ENCODE measurements around the gene CCDC146.
A peak's percentile ranks its signal among the peaks of the same experiment; 100 is the strongest.
"Not testable (repeated sequence)": the region's sequence is repeated elsewhere in the genome, so short reads cannot be mapped to it uniquely, and the experiment has no call there.

Gene CCDC146

DNA sequence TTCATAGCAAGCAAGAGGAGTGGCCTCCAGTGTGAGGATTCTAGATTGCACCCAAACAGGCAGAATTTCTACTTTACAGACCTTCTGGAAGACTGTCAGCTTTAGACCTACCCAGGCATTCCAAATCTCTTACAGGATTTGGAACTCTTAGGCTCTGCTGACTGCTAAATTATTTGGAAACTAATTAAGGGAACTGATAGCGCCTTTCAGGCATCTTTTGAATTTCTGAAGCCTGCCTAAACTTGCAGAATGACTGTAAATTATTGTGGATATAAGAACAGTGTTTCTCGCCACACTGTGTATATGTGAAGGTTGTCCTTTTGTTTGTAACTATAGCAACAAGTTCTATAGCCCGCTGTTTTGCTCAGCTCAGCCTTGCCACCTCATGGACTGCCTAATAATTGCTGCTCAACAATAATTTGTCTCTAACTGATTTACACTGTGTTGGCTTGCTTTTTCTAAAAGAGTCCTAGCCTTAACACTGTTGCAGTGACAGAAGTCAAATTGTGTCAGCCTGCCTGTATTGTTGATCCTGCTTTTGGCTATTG lies 32.6 kb downstream of the CCDC146 start:
- DNase-seq = not testable (repeated sequence)

DNA sequence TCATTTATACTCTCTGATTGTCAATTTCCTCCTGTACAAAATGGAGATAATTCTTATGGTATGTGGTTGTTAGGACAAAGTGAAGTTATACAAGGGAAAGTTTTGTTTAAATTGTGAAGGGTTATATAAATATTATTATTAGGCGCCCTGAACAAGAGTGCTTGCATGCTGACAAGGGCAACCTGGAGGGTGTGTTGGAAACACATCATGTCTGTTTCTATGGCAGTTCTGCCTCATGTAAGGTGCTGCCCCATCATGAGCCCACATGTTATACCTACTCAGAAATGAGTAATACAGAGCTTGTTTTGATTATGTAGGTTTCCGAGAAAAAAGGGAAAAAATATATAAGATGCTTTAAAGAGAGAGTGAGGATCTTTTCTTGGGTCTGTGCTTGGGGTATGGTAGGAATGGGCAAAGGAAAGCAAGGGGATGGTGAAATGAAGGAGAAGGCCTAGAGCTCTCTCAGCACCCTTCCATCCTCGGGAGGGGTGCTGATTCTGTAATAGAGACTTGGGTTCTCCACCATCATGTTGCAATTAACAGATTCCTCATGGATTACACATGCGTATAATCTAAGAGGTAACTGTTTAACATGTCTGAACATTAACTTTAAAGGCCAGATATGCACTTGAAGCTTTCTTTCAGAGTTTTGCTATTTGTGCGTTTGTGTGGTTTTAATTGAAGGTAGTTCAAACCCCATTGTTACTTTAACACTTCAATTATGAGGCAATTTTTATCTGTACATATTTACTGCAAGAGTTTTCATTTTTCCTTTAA lies 33.4 kb downstream of the CCDC146 start:
- DNase-seq = peak; percentile 50

DNA sequence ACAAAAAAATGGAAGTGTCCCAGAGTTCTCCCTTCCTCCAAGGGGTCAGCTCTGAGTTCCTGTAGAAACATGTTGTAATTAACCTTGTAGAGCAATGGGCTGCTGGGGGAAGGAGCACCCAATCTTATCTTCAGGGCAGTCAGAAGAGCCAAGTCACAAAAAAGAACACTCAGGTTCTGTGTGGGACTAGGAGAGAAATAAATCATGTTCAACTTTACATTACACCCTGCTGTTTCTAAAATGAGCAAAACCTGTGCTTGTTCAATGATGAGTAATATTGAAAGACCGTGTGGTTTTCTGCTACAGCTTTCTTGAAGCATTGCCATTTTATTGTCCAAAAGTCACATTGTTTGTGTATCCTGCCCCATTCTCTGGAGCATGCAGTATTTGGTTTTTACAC lies 34.6 kb downstream of the CCDC146 start:
- DNase-seq = not testable (repeated sequence)

DNA sequence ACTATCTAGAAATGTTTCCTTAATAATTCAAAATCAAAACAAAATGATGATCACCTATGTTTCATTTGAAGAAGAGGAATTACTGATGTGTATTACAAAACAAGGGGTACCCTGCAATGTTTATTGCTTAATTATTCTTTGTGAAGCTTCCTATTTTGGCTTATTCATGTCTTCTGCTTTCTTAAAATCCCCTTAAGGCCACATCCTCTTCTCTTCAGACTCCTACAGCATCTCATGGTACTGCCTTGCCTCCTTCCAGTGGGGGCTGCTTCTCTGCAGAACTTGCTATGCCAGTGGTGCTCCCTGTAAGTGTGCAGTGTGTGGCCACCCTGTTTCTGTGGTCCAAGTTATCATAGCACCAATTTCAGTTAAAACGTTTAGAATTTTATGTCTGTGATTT lies 35.0 kb downstream of the CCDC146 start:
- DNase-seq = peak; percentile 37

DNA sequence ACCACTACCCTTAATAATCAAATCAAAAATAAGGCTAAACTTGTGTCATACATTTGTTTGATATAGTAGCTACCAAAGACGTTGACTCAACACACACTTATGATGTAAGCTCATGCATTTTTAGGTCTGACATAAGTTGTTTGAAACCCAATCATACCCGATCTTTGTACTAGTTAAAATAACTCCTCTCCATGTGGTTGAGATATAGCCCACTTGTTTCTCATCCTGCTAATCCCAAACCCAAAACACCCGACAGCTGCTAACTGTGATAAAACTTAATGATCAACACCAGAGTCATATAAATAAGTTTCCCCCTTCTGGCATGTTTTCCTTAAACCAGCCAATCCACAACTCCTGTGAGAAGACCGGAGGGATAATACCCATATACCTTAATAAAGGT lies 48.7 kb downstream of the CCDC146 start:
- not testable (repeated sequence) for DNase-seq

DNA sequence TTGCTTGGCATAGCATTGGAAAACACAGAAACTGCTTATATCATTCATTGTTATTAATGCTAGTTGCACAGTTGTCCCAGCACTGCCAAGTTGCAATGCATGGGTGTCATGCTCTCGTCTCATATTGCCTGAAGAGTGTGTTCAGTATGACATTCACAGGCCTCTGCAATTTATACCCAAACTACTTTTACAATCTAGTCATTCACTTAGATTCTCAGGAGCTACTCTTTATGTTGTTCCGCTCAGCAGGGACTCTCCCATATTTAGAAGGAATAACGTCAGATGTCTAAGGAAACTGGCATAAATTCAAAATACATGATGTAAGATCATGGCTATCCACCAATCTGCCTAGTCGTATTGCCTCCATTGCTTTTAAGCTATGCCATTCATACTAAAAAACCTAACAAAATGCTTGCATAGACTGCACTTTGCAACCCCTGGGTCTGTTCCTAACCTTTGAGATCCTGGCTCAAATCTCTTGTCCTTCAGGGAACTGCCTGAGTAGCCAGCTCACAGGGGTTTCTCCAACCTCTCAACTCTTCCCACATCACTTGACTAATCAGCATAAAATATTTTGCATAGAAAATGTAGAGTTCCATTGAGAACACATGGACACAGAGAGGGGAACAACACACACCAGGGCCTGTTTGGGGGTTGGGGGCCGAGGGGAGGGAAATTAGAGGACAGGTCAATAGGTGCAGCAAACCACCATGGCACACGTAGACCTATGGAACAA lies 50.2 kb downstream of the CCDC146 start:
- not testable (repeated sequence) for DNase-seq

DNA sequence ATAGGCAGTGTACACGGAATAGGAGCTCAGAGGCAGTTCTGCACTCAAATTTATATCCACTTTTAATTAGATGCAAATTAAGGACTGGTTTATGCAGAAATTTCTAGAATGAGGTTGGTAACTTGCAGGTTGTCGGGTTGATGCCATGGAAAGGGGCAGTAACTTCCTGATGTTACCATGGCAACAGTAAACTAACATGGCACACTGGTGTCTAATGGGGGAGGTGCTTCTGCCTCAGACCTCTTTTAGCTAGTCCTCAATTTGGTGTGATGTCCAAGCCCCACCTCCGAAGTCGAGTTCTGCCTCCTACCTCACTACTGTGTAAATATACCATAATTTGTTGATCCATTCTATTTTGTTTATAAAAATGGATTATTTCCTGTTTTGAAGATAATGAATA lies 52.0 kb downstream of the CCDC146 start:
- not testable (repeated sequence) for DNase-seq

DNA sequence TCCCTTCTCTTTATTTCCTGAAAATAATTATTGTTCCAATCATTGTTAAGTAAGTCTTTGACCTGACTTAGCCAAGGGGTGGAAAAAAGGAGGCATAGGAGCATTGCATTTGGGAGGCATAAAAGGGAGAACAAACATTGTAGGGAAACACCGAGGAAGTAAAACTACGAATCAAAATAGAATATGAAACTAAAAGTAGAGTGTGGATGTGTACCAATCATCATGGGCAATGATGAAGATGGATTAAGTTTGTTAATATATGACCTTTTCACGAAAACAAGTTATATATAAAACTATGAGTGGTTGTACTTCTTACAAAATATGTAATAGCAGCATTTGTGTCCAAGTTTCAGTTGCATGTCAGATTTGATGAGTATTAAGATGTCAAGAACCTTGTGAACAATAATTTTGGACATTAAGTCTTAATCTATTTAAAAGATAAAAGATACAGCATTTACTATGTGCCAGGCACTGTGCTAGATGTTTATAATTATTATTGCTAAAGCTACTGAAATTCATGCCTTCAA lies 52.9 kb downstream of the CCDC146 start:
- DNase-seq = not testable (repeated sequence)

DNA sequence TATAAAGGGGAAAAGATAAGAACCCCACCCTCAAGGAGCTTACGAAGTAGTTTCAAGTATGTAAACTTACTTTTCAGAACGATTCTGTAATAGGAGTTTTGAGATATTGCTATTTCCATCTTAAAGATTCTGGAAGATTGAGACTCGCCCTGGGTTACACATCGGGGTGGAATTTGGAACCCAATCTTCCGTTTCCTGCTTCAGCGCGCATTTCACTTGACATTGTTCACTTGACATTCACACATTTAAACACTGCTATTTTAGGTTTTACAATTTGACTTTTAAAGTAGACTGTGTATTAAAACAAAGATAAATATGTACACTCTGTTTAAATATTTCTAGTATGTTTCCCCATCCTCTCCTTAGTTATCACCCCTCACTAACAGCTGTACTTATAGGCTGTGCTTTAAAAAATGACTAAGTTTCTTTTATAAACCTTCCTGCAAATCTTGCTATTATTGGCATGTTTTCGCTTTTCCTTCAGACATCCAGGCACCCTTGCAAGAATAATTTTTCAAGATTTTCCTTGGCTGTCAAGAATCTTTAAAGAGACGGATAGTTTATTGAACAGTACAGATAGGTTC lies 55.0 kb downstream of the CCDC146 start:
- DNase-seq = not testable (repeated sequence)

DNA sequence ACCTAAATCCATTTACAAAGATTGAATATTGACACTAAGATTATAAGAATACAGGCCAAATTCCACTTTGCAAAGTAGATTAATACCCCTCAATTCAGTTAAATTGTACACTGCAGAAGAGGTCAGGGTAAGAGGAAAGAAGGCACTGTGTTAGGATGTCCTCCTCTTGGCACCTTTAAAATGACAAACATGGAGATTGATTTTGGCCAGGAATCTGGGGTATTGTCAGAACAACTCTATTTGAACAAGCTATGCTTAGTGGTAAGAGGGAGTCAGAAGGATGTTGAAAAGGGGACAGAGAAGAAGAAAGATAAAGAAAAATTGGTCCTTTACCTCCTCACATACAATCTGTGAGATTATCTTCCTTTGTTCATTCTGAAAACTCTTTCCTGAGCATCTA lies 55.6 kb downstream of the CCDC146 start:
- DNase-seq = not testable (repeated sequence)

DNA sequence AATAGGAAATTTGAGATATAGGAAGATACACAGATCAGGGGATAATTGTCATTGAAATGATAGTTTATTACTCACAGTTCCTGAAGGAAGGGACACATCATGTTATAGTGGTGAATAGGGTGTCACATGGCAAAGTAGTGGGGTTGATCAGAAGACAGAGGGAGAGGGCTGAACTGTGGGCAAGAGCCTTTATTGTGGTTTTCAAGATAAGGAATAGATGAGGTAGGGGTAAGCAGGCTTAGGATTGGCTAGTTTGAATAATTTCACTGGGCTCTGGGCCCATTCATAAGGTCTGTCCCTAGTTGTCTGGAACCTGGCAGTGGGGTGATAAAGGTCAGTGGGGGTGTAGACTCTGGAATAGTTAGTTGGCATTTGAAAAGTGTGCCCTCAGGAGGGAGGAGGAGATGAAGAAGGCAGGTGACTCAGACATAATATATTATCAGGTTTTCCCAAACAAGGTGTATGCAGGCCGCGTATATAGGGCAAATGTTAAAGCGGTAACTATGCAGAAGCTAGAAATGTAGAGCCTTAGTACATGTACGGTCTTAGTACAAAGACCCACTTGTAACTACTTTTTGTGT lies 58.7 kb downstream of the CCDC146 start:
- DNase-seq = no peak

DNA sequence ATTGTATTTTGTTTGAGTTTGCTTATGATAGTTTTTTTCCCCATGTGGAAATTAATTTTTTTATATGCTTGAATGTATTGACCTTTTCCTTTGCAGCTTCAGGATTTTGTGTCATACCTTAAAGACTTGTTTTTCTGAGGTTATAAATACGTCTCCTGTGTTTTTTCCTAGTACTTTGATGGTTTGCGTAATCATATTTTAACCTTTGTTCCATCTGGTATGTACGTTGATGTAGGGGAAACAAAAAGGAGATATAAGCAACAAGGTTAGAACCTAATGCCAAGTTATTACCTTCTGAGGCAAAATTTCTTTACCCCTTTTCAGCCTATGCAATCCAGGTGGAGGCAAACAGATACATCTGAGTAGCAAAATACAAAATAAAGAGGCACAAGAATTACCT lies 59.3 kb downstream of the CCDC146 start:
- DNase-seq = no peak

DNA sequence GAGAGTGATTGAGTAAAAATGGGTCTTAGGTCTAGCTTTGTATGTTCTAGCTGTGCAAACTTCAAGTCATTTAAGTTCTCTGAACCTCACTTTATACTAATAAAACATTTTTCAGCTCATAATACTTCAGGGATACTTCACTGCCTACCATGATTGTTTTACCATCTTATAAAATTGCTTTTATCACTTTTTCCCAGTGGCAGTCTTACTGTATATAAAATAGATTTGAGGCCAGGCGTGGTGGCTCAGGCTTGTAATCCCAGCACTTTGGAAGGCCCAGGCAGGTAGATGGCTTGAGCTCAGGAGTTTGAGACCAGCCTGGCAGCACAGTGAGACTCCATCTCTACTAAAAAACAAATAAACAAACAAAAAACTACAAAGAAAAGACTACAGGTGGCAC lies 59.8 kb downstream of the CCDC146 start:
- DNase-seq = no peak

DNA sequence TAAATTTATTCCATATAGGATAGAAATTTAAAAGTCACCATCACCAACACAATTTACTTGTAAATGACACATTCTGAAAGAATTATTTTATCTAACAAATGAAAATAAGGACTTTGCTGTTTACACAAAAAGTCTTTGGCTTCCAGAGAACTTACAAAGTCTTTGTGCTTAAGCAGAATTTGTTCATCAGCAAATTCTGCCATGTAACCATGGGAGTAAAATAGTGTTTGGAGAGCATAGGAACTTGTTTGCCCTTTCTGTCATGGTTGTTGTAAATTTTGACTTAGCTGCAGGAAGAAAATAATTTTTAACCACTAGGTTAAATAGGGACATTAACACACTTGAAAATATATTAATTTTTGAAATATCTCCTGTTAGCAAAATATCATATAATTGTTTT lies 62.0 kb downstream of the CCDC146 start:
- DNase-seq = no peak

DNA sequence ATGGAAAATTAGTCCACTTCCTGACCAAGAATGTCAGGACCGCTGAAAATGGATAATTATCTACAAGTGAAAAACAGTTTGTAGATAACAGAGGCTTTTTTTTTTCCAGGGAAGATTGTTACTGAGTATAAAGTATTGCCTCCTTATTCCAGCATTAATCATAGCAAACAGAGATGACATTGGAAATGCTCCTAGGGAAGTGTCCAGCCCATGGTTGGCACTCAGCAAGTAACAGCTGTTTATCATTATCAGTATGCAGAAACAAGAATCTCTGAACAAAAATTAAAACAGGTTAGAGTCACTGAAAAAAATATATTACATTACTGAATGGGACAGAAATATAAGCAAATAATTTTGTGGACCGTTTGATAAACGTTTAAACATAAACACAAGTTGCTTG lies 62.6 kb downstream of the CCDC146 start:
- no peak for DNase-seq

DNA sequence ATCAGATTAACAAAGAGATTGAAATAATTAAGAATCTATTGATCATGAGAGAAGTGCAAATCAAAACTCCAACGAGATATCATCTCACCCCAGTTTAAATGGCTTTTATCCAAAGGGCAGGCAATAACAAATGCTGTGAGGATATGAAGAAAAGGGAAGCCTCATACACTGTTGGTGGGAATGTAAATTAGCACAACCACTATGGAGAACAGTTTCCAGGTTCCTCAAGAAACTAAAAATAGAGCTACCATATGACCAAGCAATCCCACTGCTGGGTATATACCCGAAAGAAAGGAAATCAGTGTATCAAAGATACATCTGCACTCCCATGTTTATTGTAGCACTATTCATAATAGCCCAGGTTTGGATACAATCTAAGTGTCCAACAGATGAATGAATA lies 63.5 kb downstream of the CCDC146 start:
- no peak for DNase-seq

DNA sequence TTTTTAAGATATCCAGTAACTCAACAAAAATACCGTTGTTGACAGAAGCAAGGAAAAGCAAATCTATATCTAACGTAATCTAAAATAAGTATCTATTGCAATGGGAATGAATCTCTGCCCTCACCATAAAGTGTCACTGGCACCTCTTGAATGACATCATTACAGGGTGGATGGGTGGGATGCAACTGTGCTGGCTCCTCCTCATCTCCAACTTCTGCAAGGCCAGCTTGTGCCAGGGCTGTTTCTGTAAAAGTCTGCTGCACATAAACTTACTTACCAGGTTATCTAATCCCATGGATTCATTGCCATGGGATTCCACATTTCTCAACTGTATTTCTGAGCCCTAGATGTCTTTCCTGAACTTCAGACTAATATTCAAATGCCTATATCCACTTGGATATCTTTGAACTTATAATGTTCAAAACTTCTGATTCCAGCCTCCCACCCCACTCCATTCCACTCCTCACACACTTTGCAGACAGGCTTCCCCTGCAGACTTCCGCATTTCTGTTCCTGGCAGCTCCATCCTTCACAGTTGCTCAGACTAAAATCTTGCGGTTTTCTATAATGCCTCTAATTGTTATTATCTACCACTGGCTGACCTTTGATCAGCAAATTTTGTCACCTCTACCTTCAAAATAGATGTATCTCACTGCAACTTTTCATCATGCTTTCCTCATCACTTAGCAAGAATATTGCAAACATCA lies 66.5 kb downstream of the CCDC146 start:
- no peak for DNase-seq

DNA sequence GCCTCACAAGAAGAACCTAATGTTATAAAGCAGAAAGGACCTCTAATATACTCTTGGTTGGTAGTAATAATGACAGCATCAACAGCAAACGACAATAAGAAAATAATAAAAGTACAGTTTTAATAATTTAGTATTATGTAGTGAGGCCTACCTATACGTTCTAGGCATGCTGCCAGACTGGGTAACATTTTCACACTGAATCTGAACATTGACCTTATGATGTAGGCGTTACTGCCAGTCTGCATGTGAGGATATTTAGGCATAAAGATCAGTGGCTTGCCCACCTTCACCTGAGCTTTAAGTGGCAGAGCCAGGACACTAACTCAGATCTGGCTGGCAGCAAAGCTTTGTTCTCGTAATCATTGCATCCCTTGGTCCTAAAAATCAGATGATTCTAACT lies 74.7 kb downstream of the CCDC146 start:
- no peak for DNase-seq

DNA sequence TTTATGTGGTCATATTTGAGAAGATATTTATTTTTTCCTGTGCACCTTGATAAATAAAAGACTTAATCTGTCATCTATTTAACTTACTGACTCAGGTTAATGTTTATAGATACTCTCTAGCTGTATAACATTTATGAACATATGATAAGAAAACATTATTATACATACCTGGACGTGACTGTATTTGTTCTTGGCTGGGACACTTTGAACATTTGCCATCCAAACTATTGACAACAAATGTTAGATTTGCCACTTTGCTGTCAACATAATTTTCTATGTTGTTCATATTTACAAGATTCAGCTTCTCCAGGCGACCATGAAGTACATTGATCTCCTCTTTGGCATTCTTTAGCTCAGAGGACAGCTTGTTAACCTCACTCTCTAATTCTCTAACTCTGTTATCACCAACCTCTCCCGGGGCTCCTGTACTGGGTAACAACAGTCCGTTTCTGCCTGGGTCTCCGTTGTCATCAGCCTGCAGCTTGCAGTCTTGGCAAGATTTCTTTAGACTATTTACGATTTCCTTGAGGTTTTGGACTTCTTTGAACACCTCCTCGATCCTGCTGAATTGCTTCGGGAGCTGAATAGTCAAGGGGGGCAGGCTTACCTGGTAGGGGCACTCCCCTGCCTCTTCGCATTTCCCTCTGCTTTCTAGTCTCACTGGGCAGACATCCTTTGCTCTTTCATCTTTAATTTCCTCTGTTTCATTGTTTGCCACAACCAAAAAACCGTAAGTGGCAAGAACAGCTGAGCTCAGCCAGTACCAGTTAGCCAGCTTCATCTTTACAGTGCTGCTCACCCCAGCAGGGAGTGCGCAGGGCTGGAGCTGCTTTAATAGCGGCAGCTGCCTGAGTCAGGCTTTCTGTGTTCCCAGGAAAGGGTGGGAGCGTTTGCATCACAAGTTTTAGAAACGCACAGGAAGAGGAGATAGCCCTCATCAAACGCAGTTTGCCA lies 76.9 kb downstream of the CCDC146 start, which contains the start of gene FGL2:
FGL2 (minus strand) TSS at position 807 of the 954 bp plus-strand sequence; CDS start at position 781, 26 bp downstream.
- peak; percentile 40 for DNase-seq

DNA sequence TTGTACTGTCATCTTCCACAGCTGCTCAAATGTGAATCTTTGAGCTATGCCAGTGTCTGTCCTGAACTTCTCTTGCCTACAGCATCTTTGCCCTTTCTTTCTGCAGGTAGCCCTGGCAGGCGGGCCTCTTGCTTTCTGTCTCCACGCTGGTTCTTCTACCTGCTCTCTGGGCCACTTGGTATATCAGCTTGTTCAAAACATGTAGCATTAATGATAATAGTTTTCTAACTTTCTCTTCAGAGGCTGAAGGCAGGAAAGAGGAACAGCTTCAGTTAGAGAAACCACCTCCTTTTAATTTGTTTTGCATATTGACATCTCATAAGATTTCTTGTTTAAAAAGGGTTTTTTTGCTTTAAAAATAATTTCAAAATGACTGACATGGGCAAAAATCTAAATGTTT lies 78.1 kb downstream of the CCDC146 start:
- no peak for DNase-seq

DNA sequence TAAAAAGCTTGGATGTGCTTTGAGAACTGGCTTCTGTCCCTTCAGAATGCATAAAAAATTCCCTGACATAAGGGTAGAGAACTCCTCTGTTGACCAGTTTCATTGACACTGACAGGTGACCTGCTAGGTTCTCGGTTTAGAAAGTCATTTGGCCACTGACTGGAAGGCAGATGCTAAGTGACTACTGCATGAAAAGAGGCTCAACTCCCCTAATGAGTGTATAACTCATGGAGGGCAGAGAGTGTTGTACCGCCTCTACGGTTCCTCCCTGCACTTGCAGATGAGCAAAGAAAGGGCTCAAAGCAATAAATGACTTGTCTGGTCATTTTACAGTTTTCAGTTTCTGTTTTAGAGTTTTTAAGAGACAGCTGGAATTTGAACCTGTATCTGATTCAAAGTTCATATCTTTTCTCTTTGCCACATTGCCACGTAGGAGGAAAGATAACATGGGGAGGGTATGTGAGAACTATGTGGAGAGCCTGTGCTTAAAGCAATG lies 80.1 kb downstream of the CCDC146 start:
- DNase-seq = peak; percentile 34

All from activated CD4-positive, alpha-beta T cell treated with anti-CD3 and anti-CD28 coated beads, Interleukin-2, amount 50 U/mL, for 16 hours (primary cell).